ENCODE results near the gene GLRX. TPM values are rescaled to one million over a fixed set of nuclear protein-coding genes. Genes with fewer than 3 reads are reported as not detected.
"Not testable (repeated sequence)": the region's sequence is repeated elsewhere in the genome, so short reads cannot be mapped to it uniquely, and the experiment has no call there.

GLRX gene
- total and polyA plus RNA-seq, 11 donors, result 69.7 to 293 (median 116) TPM

DNA sequence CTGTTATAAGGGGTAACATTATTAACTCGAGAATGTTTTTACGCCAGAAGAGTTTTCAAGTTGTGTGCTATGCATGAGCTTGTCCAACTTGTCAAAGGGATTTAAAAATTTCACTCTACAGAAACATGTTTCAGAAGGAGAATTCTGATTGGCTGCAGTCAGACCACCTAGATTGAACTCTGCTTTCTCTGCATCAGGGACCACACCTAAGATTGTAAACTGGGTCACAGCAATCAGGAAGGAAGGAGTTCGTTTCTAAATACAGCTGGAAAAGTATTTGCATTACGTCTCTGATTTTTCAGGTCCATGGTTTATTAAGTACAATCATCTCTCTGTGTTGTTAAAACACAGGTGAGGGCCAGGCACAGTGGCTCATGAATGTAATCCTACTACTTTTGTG lies 5.8 kb downstream of the GLRX start:
- intact Hi-C loops (cut with DNase I), result loop anchor here in 1 of 10 donors (5.0 kb wide), 1 partner anchor 34 kb away; no protein-coding TSS in a partner anchor
- Histone ChIP-seq H3K4me3 (no peak overlapping the region), H3K9me3 (no peaks in the 10 kb centered on the region), H3K27me3 (no peaks in the 10 kb centered on the region), H3K27ac (peak overlapping the region in 3 of 12 donors; percentile 63 to 95 (median 66)), H3K4me1 (peaks cover 13 to 89% (median 62%) of the 10 kb centered on the region in 12 donors), H3K36me3 (peaks cover 0 to 57% (median 41%) of the 10 kb centered on the region in 9 donors)
- DNase-seq (no peak), ATAC-seq (no peak)
- TF ChIP-seq, protein P1, sequence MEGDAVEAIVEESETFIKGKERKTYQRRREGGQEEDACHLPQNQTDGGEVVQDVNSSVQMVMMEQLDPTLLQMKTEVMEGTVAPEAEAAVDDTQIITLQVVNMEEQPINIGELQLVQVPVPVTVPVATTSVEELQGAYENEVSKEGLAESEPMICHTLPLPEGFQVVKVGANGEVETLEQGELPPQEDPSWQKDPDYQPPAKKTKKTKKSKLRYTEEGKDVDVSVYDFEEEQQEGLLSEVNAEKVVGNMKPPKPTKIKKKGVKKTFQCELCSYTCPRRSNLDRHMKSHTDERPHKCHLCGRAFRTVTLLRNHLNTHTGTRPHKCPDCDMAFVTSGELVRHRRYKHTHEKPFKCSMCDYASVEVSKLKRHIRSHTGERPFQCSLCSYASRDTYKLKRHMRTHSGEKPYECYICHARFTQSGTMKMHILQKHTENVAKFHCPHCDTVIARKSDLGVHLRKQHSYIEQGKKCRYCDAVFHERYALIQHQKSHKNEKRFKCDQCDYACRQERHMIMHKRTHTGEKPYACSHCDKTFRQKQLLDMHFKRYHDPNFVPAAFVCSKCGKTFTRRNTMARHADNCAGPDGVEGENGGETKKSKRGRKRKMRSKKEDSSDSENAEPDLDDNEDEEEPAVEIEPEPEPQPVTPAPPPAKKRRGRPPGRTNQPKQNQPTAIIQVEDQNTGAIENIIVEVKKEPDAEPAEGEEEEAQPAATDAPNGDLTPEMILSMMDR (IDR thresholded peaks at IDR 0.05), result no peak
- no peak for TF ChIP-seq POLR2A (IDR thresholded peaks at IDR 0.05)
- WGBS, 4 donors, result 50 to 67% (median 60%) methylated on average over 4 of the region's 4 CpGs

DNA sequence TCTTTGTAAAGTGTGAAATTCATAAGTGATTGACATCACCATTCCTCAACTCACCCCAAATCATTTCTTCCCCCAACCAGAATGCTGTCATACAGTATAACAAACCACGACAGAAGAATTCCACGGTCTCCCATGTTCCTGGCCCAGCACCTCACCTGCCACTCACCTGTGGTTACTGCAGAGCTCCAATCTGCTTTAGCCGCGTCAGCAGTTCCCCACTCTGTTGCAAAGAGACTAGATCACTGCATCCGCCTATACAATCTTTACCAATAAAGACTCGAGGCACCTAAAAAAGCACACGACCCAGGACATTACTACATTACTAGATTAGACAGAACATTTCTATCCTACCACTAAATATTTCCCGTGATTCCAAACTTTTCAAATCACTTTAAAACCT lies 6.2 kb downstream of the GLRX start:
- intact Hi-C loops (cut with DNase I), result loop anchor here in 1 of 10 donors (5.0 kb wide), 1 partner anchor 34 kb away; no protein-coding TSS in a partner anchor
- ATAC-seq (no peak), DNase-seq (no peak)
- H3K4me1 ChIP-seq, result peaks cover 13 to 90% (median 65%) of the 10 kb centered on the region in 12 donors
- peak overlapping the region in 1 of 12 donors; percentile 95 for H3K27ac ChIP-seq
- H3K4me3 ChIP-seq, result no peak overlapping the region
- 93 to 94% (median 94%) methylated on average over 8 of the region's 8 CpGs for WGBS, 4 donors
- no peaks in the 10 kb centered on the region for H3K9me3 ChIP-seq
- no peak for TF ChIP-seq POLR2A (IDR thresholded peaks at IDR 0.05)
- TF ChIP-seq, protein P1 (IDR thresholded peaks at IDR 0.05), result no peak
- no peaks in the 10 kb centered on the region for H3K27me3 ChIP-seq
- peaks cover 0 to 57% (median 41%) of the 10 kb centered on the region in 9 donors for H3K36me3 ChIP-seq

DNA sequence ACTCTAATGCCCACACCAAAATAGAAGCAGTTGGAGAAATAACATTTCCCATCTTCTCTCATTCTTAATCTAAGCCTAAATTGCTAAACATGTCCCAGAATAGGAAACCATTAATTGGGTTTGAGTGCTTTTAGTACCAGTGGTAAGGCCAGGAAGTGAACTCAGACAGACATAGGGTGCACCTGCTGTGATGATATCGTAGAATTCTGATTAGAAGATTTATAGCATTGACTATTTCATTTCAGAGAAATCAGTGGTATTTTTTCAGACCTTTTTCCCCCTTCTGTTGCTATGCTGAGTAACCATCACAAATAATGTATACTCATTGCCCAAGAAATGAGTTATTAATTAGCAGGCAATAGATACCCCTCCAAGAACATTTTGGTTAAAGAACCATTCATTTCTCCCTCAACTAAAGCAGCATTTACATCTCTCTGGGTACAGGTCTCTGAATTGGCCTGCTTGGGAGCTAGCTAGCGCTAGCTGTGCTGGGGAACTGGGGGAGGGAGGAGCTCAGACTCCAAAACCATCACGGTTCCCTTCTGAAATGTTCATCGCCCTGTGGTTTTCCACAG lies 7.3 kb downstream of the GLRX start:
- H3K27ac ChIP-seq, result peak overlapping the region in 2 of 12 donors; percentile 20 to 44
- DNase-seq (no peak), ATAC-seq (no peak)
- no peaks in the 10 kb centered on the region for H3K9me3 ChIP-seq
- H3K27me3 ChIP-seq, result no peaks in the 10 kb centered on the region
- 81 to 95% (median 91%) methylated on average over 4 of the region's 4 CpGs for WGBS, 4 donors
- peaks cover 0 to 57% (median 41%) of the 10 kb centered on the region in 9 donors for H3K36me3 ChIP-seq
- intact Hi-C loops (cut with DNase I), result loop anchor here in 1 of 10 donors (5.0 kb wide), 1 partner anchor 33 kb away; no protein-coding TSS in a partner anchor
- no peak overlapping the region for H3K4me3 ChIP-seq
- peaks cover 13 to 90% (median 64%) of the 10 kb centered on the region in 12 donors for H3K4me1 ChIP-seq
- TF ChIP-seq POLR2A (IDR thresholded peaks at IDR 0.05), result no peak
- TF ChIP-seq, protein P1 (IDR thresholded peaks at IDR 0.05), result no peak

DNA sequence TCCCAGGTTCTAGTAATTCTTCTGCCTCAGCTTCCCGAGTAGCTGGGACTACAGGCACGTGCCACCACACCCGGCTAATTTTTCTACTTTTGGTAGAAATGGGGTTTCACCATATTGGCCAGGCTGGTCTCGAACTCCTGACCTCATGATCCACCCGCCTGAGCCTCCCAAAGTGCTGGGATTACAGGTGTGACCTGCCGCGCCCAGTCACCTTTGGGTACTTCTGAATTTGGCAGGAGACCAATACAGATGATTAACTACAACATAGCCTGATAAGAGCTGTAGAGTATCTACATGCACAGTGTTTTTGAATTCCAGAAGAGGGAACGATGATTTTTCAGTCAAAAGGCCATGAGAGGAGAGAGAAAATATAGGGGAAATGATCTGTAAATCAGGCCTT lies 9.5 kb downstream of the GLRX start:
- H3K27me3 ChIP-seq; intact Hi-C loops (cut with DNase I); DNase-seq; H3K9me3 ChIP-seq; H3K4me3 ChIP-seq; ATAC-seq: not testable (repeated sequence)
- peak overlapping the region in 4 of 12 donors; percentile 60 to 88 (median 66) for H3K27ac ChIP-seq
- peaks cover 0 to 57% (median 41%) of the 10 kb centered on the region in 9 donors for H3K36me3 ChIP-seq
- peaks cover 20 to 90% (median 63%) of the 10 kb centered on the region in 12 donors for H3K4me1 ChIP-seq
- 87 to 92% (median 90%) methylated on average over 8 of the region's 8 CpGs for WGBS, 4 donors

Data from heart left ventricle (tissue), 16 donors.